ENCODE measurements around the gene LRP5.

The LRP5 gene

DNA sequence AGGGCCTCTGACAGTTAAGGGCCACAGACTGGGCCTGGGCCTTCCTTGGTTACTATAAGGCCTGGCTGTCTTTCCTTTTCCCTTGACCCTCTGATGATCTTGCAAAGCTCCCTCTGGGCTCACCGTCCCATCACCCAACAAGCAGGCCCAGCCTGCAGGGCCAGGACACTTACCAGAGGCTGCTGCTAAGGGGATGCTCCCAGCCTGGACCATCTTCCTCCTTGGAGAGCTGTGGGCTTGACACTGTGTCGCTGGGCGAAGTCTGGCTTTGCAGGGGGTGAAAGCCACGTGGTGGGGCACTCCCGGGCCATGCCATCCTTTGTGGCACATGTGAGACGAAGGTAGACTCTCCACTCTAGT, 44.5 kb upstream of the LRP5 start:
- no peak for DNase-seq (ENCODE audit: low read depth)
- TF ChIP-seq, protein P1, sequence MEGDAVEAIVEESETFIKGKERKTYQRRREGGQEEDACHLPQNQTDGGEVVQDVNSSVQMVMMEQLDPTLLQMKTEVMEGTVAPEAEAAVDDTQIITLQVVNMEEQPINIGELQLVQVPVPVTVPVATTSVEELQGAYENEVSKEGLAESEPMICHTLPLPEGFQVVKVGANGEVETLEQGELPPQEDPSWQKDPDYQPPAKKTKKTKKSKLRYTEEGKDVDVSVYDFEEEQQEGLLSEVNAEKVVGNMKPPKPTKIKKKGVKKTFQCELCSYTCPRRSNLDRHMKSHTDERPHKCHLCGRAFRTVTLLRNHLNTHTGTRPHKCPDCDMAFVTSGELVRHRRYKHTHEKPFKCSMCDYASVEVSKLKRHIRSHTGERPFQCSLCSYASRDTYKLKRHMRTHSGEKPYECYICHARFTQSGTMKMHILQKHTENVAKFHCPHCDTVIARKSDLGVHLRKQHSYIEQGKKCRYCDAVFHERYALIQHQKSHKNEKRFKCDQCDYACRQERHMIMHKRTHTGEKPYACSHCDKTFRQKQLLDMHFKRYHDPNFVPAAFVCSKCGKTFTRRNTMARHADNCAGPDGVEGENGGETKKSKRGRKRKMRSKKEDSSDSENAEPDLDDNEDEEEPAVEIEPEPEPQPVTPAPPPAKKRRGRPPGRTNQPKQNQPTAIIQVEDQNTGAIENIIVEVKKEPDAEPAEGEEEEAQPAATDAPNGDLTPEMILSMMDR (IDR thresholded peaks at IDR 0.05; ENCODE audit: insufficient read depth, low read depth, low read length, missing control alignments), result no peak
- no peak overlapping the region for H3K4me3 ChIP-seq (ENCODE audit: low read length)

GRCh38 chr11:68269414-68270081, 42.8 kb upstream of the LRP5 start:
- DNase-seq (ENCODE audit: low read depth), result no peak
- no peak overlapping the region for H3K4me3 ChIP-seq (ENCODE audit: low read length)
- TF ChIP-seq, protein P1 (IDR thresholded peaks at IDR 0.05; ENCODE audit: insufficient read depth, low read depth, low read length, missing control alignments), result no peak

GRCh38 chr11:68270196-68271022, 42.0 kb upstream of the LRP5 start:
- TF ChIP-seq, protein P1 (IDR thresholded peaks at IDR 0.05; ENCODE audit: insufficient read depth, low read depth, low read length, missing control alignments), result no peak
- no peak for DNase-seq (ENCODE audit: low read depth)
- H3K4me3 ChIP-seq (ENCODE audit: low read length), result peak overlapping the region; percentile 87

DNA sequence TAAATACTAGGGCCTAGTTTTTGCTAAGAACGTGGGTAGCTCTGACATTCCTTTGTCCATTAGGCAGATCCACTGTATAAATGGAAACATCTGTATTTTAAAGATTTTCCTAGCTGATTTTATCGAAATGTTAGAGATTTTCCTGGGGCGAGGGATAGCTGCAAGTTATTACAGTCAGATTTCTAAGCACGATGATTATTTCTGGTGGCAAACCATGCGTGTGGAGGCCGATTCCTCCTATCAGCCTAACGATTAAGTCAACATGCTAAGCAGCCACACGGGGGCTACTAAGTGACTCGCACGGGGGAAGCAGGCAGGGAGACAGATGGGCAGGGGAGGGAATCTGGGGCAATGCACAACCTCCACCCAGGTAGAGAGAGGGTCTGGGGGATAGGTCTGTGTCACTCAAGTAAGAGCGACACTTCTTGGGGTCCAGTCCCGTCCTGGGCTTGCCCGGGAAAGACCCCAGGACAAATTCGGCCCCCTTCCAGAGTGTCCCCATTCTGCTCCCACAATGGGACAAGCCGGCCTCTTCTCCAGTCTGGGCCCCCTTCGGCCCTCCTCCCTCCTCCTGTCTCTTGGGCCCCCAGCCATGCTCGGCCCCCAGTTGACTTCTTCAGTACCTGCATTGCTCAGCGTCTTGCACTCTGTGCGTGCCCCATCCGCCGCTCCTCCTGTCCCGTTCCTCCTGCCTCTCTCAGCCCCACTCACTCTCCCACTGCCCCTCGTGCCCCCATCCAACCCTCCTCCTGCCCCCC, 41.2 kb upstream of the LRP5 start:
- DNase-seq (ENCODE audit: low read depth), result peak; percentile 76
- peak overlapping the region; percentile 87 for H3K4me3 ChIP-seq (ENCODE audit: low read length)
- TF ChIP-seq, protein P1 (IDR thresholded peaks at IDR 0.05; ENCODE audit: insufficient read depth, low read depth, low read length, missing control alignments), result peak; percentile 65

GRCh38 chr11:68271781-68272608, 40.4 kb upstream of the LRP5 start, which contains the start of gene C11orf24:
Gene C11orf24 (minus strand): TSS chr11:68271973. CDS start chr11:68263767, 8,206 bp downstream.
- H3K4me3 ChIP-seq (ENCODE audit: low read length), result peak within 1 kb of the TSS; percentile 87
- TF ChIP-seq, protein P1 (IDR thresholded peaks at IDR 0.05; ENCODE audit: insufficient read depth, low read depth, low read length, missing control alignments), result no peak
- DNase-seq (ENCODE audit: low read depth), result peak; percentile 97

All from epithelial cell of esophagus (primary cell).